KMS-11 (cell line): ENCODE data around the gene GCC1.

ENCODE experiments used
- H2AFZ ChIP-seq: fragments of 200-600 bp; sonication (generic); 2 replicates; pipeline ENCODE4 v1.6.1; 2016; ENCODE audit warnings: antibody characterized with exemption, mixed run types, low read depth
- H3K27ac ChIP-seq: fragments of 200-600 bp; sonication (generic); 2 replicates; pipeline ENCODE4 v1.6.1; 2016; ENCODE audit warnings: mild to moderate bottlenecking, mixed run types
- H3K27me3 ChIP-seq: fragments of 200-600 bp; sonication (generic); 2 replicates; pipeline ENCODE4 v1.6.1; 2017; ENCODE audit warnings: mild to moderate bottlenecking, low read depth, mixed run types, moderate library complexity; ENCODE audit not compliant: insufficient read depth
- H3K36me3 ChIP-seq: fragments of 200-600 bp; sonication (generic); 2 replicates; pipeline ENCODE4 v1.6.1; 2017; ENCODE audit warnings: mild to moderate bottlenecking, mixed run types; ENCODE audit not compliant: insufficient read depth
- H3K4me1 ChIP-seq: fragments of 200-600 bp; sonication (generic); 2 replicates; pipeline ENCODE4 v1.6.1; 2016; ENCODE audit warnings: mild to moderate bottlenecking, low read depth, mixed run types; ENCODE audit not compliant: poor library complexity, severe bottlenecking
- H3K4me2 ChIP-seq: fragments of 200-600 bp; sonication (generic); 2 replicates; pipeline ENCODE4 v1.7.0; 2016; ENCODE audit warnings: mild to moderate bottlenecking, mixed run types
- H3K4me3 ChIP-seq: fragments of 200-600 bp; sonication (generic); IDR thresholded peaks from 2 replicates; pipeline ENCODE4 v1.6.1; 2017; ENCODE audit warnings: low read depth, low read length, mixed read lengths; ENCODE audit not compliant: insufficient read depth
- H3K79me2 ChIP-seq: fragments of 200-600 bp; sonication (generic); 2 replicates; pipeline ENCODE4 v1.6.1; 2016; ENCODE audit warnings: low read depth, mixed run types; ENCODE audit not compliant: insufficient read depth
- H3K9ac ChIP-seq: fragments of 200-600 bp; sonication (generic); 2 replicates; pipeline ENCODE4 v1.6.1; 2016; ENCODE audit warnings: mild to moderate bottlenecking, mixed run types
- H4K20me1 ChIP-seq: fragments of 200-600 bp; sonication (generic); 2 replicates; pipeline ENCODE4 v1.6.1; 2016; ENCODE audit warnings: mild to moderate bottlenecking, mixed run types; ENCODE audit not compliant: insufficient read depth
- CTCF ChIP-seq: fragments of 200-600 bp; sonication (generic); conservative IDR thresholded peaks from 2 replicates; pipeline ENCODE4 v1.6.1; 2017; ENCODE audit warnings: low read depth, mild to moderate bottlenecking, antibody characterized with exemption, low read length, moderate library complexity, mixed read lengths

The GCC1 gene

GRCh38 chr7:127594490-127594889 is 9.1 kb upstream of the GCC1 start:
- no peak overlapping the region for H3K9ac ChIP-seq
- H3K4me2 ChIP-seq, result no peak overlapping the region

GRCh38 chr7:127592550-127592949 is 7.2 kb upstream of the GCC1 start:
- peaks cover 20% of the 10 kb centered on the region for H3K4me1 ChIP-seq
- no peak for TF ChIP-seq CTCF
- H3K79me2 ChIP-seq, result peaks cover 12% of the 10 kb centered on the region; the same call in 1 of the 2 replicates
- H3K27ac ChIP-seq, result no peak overlapping the region
- H3K36me3 ChIP-seq, result no peaks in the 10 kb centered on the region
- H2AFZ ChIP-seq, result no peak overlapping the region
- no peak overlapping the region for H3K4me2 ChIP-seq
- no peak overlapping the region for H3K9ac ChIP-seq
- H4K20me1 ChIP-seq, result no peaks in the 10 kb centered on the region
- no peak overlapping the region for H3K4me3 ChIP-seq
- no peaks in the 10 kb centered on the region for H3K27me3 ChIP-seq

More at GRCh38 chr7:127594490-127594889, 9.1 kb upstream of the GCC1 start:
- no peak overlapping the region for H2AFZ ChIP-seq
- peaks cover 10% of the 10 kb centered on the region for H3K4me1 ChIP-seq
- TF ChIP-seq CTCF, result no peak
- no peaks in the 10 kb centered on the region for H4K20me1 ChIP-seq
- no peaks in the 10 kb centered on the region for H3K27me3 ChIP-seq
- peaks cover under 1% of the 10 kb centered on the region; the same call in 1 of the 2 replicates for H3K79me2 ChIP-seq
- no peak overlapping the region for H3K4me3 ChIP-seq
- no peaks in the 10 kb centered on the region for H3K36me3 ChIP-seq
- no peak overlapping the region for H3K27ac ChIP-seq

GRCh38 chr7:127591591-127591990 is 6.2 kb upstream of the GCC1 start:
- H2AFZ ChIP-seq, result no peak overlapping the region
- no peaks in the 10 kb centered on the region for H3K36me3 ChIP-seq
- H3K9ac ChIP-seq, result no peak overlapping the region
- H3K4me1 ChIP-seq, result peaks cover 20% of the 10 kb centered on the region
- H3K4me3 ChIP-seq, result no peak overlapping the region
- TF ChIP-seq CTCF, result no peak
- H3K27me3 ChIP-seq, result no peaks in the 10 kb centered on the region
- peaks cover 12% of the 10 kb centered on the region; the same call in 1 of the 2 replicates for H3K79me2 ChIP-seq
- H4K20me1 ChIP-seq, result no peaks in the 10 kb centered on the region
- no peak overlapping the region for H3K4me2 ChIP-seq
- no peak overlapping the region for H3K27ac ChIP-seq

GRCh38 chr7:127591189-127591588 is 5.8 kb upstream of the GCC1 start:
- Histone ChIP-seq H3K36me3 (no peaks in the 10 kb centered on the region), H3K4me1 (peaks cover 20% of the 10 kb centered on the region), H3K27me3 (no peaks in the 10 kb centered on the region), H3K4me2 (no peak overlapping the region), H4K20me1 (no peaks in the 10 kb centered on the region), H2AFZ (no peak overlapping the region), H3K9ac (no peak overlapping the region), H3K79me2 (peaks cover 12% of the 10 kb centered on the region; the same call in 1 of the 2 replicates), H3K27ac (no peak overlapping the region), H3K4me3 (no peak overlapping the region)
- TF ChIP-seq CTCF, result no peak

GRCh38 chr7:127589896-127590295 is 4.5 kb upstream of the GCC1 start:
- Histone ChIP-seq H3K27ac (no peak overlapping the region), H3K9ac (no peak overlapping the region), H4K20me1 (no peaks in the 10 kb centered on the region), H2AFZ (no peak overlapping the region), H3K4me3 (no peak overlapping the region), H3K4me1 (peaks cover 23% of the 10 kb centered on the region), H3K36me3 (no peaks in the 10 kb centered on the region), H3K27me3 (no peaks in the 10 kb centered on the region), H3K4me2 (peak overlapping the region; percentile 81; the same call in 1 of the 2 replicates), H3K79me2 (peaks cover 15% of the 10 kb centered on the region; the same call in 1 of the 2 replicates)
- no peak for TF ChIP-seq CTCF
